ENCODE results near the gene CHRFAM7A.
A peak's percentile ranks its signal among the peaks of the same experiment; 100 is the strongest.
"Not testable (repeated sequence)": the region's sequence is repeated elsewhere in the genome, so short reads cannot be mapped to it uniquely, and the experiment has no call there.

CHRFAM7A gene

DNA sequence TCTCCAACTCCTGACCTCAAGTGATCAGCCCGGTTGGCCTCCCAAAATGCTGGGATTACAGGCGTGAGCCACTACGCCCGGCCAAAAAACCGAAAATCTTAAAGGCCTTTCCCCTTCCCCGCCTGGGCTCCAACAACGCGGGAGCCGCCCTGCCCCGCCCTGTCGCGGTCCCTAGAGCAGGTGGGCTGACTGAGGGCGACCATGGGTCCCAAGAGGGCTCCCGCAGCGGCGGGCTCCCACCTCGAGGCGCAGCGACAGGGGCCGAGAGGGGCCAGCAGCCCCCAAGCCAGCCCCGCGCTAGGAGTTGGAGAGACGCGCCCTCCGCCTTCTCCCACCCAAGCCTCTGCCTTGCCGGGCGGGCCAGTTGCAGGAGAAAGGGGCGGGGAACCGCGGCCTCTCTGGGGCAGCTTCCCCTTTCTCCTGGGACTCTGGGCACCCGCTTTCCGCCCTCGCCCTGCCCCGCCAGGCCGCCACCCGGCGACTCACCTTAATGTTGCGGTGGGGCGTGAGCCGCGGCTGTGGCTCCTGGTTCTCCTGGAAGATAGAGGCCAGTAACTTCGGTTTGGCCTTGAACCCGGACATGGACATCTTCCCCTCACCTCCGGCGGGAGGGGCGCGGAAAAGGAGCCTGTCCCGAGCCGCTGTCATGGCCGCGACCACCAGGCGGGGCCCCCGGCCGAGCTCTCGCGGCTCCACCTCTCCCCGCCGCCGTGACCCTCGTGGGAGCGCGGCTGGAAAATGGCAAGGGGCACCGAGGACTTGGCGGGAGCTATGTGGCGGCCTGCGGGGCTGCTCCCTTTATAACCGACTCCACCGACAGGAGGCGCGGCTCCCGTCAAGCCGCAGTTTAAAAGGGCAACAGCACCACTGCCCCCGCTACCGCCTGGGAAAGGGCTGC lies at the start of gene CHRFAM7A:
Gene CHRFAM7A, minus strand, starts transcription at position 775 of the 898 bp plus-strand sequence. CDS start 10,189 bp downstream, outside the sequence.
- DNase-seq = not testable (repeated sequence)

DNA sequence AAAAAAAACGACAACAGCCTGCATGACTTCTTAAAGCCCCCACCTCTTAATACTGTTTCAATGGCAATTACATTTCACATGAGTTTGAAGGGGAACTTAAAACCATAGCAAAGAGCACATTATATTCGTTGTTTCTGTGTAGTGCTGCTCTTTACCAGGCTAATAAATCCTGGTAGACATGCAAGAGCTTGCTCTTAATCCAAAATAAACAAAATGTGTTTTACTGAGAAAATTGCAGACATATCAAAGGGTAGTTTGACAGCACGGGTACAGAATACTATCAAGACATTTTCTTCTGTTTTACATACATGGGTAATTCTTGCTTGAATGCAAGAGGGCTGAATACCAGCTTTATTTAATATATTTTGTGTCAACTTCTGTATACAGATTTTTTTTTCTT lies 45.0 kb upstream of the CHRFAM7A start:
- DNase-seq = not testable (repeated sequence)

DNA sequence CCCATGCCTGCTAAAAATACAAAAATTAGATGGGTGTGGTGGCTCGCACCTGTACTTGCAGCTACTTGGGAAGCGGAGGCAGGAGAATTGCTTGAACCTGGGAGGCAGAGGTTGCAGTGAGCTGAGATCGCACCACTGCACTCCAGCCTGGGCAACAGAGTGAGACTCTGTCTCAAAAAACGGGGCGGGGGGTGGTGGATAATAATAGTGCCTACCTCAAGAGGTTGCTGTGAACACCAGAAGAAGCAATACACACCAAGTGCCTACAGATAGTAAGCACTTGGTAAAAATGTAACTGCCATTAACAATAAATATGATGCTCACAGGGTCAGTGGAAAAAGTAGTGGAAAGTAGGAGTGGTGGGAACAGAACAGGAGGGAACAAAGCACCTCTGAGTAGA lies 42.5 kb upstream of the CHRFAM7A start:
- DNase-seq = not testable (repeated sequence)

DNA sequence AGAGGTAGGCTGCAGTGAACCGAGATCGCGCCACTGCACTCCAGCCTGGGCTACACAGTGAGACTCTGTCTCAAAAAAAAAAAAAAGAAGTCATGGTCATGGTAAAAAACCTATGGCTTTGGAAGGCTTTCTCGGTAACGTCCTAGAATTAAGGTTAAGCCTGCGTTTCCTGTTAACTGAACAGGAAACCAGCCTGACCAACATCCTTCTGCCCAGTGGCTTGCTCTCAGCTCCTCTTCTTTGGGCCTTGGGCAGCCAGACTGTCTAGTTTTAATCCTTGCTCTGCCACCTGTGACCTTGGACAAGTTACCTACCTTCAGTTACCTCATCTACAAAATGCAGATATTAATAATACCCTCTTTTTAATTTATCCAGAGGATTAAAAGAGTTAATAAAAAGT lies 27.4 kb upstream of the CHRFAM7A start:
- not testable (repeated sequence) for DNase-seq

DNA sequence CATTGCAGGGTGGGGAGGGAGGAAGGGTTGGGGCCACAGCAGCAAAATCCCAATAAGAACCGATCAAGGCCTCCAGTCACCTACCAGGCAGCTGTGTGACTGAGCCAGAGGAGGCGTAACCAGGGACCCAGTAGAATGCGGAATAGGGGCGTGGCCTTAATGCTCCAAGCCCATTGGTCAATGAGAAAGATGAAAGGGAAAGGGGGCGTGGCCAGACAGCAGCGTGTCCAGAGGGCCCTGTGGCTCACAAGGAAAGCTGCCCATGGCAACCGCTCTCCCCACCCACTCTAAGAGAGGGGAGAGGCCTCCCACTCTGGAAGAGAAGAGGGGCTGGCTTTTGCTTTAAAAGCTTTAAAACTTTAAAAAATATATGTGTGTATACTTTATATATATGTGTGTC lies 20.8 kb upstream of the CHRFAM7A start, which contains the start of gene GOLGA8R:
Gene GOLGA8R, minus strand, starts transcription at position 101 of the 400 bp plus-strand sequence. Its CDS starts 98 bp downstream, at position 3.
- DNase-seq = not testable (repeated sequence)

DNA sequence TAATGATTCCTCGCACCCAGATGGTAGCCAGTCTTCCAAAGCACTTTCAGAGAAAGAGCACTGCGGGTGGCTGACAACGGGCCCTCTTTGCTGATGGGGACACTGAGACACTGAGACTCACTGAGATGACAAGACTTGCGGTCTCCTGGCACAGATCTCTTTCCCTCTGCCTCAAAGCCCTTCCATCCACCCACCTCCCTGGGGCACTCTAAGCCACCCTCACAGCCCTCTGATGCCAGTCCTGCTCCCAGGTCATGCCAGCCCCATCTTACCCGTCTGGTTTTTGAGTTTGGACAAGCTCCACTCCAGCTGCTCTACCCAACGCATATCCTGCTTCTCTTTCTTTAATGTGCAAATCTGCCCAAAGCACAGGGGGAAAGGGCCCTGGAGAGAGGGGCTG lies 14.3 kb upstream of the CHRFAM7A start:
- not testable (repeated sequence) for DNase-seq

DNA sequence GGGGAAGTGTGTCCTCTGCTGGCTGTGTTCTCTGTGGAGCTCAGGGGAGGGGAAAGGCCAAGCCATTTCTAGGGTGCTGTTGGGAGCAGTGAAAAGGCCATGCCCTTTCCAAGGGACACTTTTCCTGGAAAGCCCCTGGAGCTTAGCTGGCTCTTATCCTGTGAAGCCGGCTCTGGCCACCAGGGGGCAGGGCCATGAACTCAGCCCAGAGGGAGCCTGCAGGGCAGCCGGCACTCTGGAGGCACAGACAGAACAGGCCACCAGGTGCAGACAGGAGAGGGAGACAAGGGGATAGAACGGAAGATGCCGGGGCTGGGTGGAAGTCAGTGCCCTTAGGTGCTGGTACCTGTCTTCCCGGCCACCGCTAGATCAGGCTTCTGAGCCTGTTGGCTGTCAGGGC lies 5.6 kb upstream of the CHRFAM7A start:
- DNase-seq = peak; percentile 68

DNA sequence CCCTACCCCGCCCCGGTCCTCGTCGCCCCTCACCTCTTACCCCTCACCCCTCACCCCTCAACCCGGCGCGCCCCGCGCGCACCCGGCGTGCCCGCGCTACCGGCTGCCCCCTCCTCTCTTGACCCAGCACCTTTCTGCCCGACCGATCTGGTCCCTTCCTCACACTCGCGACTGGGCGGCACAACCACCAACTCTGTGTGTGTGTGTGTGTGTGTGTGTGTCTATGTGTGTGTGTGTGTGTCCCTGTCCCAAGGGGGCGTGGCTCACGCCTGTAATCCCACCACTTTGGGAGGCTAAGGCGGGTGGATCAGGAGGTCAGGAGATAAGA lies 288 bp upstream of the CHRFAM7A start:
- not testable (repeated sequence) for DNase-seq

DNA sequence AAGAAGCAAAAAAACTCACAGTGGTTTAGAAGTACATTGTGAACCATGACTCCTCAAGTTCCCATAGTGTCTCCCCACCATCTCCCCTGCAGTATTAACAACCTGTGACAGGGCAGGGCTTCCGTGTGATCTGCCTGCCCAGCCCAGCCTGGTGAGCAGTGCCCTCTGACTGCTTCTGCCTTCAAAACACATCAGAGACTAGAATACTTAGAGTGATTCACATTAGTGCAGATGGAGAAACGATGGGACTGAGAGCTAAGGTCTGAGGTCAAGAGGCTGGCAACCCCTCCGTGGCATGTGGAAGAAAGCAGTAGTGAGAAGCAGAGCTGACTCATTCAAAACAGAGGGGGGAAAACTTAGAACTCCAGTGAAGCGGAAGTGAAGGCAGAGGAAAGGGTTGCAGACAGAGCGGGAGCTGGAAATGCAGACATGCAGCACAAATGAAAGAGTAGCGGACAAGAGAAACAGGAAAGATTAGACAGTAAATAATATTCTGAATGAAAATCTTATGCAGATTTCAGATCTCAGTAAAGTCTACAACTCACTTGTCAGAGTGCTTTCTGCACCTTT lies 6.9 kb downstream of the CHRFAM7A start:
- DNase-seq = not testable (repeated sequence)

DNA sequence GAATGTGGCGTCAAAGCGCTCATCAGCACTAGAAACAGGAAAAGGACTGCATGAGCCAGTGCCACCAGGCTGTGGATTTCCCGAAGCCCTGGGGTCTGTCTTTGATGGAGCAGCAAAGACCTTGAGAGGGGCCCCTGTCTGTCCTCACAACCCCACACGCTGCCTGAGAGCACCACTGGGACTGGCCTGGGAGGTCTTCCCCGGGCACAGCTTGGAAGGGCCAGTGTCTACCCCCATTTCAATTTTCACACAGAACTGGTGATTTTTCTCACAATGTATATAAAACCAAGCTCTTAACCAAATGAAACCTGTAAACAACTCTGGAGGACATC lies 16.3 kb downstream of the CHRFAM7A start:
- DNase-seq = not testable (repeated sequence)

DNA sequence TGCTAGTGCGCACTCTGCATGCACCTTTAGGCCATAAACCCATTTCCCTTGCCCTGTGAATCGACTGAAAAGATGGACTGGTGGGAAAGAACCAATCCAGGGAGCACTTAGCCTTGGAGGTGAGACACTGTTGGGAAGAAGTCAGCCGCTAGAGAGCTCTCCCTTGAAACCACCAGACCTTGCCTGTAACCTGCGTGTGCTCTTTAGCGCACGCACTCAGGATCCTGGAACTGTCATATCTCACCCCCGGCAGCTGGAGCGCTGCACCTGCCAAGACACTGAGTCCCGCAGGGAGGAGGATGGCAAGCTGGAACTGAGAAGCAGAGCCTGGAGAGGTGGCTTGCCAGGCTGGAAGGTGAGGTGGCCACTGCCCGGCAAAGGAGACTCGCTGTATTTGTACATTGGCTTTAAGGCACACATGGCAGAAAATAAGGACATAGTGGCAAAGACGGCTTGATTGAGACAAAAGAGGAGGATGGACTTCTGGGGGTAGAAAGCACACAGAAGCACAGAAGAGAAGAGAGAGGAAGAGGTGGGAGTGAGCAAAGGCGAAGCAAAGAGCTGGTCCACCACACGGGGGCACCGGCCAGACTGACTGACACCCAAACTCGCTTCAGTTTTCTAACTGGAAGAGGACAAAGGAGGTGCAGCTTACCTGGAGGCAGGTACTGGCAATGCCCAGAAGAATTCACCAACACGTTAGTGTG lies 16.8 kb downstream of the CHRFAM7A start:
- not testable (repeated sequence) for DNase-seq

DNA sequence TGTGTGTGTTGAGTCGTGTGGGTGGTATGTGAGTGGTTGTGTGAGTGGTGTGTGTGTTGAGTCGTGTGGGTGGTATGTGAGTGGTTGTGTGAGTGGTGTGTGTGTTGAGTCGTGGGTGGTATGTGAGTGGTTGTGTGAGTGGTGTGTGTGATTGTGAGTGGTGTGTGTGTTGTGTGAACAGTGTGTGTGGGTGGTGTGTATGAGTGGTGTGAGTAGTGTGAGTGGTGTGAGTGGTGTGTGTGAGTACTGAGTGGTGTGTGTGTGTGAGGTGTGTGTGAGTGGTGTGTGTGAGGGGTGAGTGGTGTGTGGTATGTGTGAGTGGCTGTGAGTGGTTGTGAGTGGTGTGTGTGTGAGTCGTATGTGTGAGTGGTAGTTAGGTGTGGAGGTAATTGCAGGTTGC lies 17.5 kb downstream of the CHRFAM7A start:
- not testable (repeated sequence) for DNase-seq

DNA sequence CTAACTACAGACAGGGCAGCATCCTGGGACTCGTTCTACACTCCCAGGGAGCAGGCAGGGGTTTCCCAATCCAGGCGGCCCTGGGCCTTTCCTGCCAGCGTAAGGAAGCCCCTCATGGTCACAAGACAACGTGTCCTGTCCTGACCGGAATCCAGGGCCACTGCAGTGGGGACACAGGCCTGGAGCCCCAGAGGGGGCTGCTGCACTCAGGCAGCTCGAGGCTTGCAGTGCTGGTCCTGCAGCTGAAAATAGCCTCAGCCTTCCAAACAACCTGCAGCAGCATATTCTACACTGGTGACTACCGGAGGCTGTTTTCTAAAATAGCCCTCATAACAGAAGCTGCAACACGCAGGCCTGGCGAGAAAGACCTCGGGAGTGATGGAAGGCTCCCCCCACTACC lies 18.5 kb downstream of the CHRFAM7A start:
- not testable (repeated sequence) for DNase-seq

DNA sequence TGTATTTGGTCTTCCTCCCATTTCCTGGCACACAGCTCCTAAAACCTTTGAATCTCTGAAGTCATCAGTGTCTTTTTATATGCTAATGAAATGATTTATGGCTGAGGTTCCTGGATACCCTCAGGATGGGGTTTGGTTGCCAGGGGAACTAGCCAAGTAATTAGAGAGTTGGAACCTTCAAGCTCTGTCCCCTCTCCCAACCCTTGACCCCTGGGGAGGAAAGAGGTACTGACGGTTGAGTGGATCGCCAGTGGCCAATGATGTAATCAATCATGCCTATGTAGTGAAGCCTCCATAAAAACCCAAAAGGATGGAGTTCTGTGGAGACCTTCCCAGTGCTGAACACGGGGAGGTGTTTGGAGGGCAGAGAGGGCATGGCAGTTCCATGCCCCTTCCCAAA lies 25.1 kb downstream of the CHRFAM7A start:
- not testable (repeated sequence) for DNase-seq

DNA sequence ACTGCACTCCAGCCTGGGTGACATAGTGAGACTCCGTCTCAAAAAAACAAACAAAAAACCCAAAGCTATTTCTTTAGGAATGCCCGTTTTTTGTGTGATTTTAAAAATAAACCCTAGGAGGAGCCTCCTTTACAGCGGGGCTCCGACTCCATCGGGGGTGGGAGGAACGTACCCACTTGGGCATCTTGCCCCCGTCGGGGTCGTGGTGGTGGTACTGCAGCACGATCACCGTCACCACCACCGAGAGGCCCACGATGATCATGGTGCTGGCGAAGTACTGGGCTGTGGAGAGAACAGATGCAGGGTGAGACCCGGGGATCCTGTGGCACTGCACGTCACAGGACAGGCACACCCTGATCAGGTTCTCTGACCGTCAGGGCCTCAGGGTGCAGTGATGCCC lies 26.1 kb downstream of the CHRFAM7A start:
- not testable (repeated sequence) for DNase-seq

DNA sequence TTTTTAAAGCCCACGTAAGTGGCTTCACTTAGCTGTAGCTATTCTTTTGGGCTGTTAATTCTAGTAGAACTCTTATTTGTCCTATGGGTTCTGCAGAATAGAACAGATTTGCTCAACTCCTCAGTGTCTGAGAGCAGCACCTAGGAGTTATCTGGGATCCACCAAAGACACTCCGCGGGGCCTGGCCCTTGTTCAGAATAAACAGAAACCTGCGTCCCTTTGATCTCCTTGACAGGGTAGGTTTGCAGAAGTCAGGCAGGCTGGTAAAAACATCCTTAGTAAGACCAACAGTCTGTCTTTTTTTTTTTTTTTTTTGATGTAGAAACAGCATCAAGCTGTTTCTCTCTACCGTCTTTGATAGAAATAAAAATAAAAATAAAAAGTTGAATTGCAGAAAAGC lies 31.9 kb downstream of the CHRFAM7A start:
- not testable (repeated sequence) for DNase-seq

DNA sequence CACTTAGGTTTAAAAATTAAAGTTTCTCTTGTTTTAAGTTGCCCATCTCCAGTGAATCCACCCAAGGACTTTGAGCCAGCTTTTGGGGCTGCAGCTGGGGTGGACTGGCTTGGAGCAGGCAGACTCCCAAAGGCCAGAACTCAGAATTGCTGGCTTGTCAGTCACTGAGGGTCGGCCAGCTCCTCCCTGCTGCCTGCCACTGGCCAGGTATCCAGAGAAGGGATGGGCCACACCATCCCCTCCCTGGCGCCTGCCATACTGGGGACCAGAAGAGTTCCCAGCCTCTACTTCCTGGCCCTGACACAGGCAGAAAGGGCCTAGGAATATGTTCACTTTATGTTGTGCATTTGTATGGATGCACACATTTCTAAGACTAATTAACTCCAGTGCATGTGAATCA lies 32.4 kb downstream of the CHRFAM7A start:
- DNase-seq = not testable (repeated sequence)

DNA sequence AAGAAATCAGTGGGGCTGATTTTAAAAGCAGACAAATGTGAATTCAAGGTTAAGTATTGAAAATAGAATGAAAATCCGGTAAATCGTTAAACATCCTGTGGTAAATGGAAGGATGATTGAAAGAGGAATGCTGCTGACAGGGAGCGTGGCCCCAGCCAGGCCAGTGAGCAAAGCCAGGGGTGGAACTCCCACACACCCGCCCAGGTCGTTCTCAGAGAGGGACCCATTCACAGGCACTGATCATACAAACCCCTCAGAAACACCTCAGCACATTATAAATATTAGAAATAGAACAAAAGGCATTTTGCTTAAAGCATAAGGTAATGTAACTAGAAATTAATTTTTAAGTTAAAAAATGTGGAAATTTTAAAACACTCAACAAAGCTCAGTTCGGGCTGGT lies 38.3 kb downstream of the CHRFAM7A start:
- not testable (repeated sequence) for DNase-seq

DNA sequence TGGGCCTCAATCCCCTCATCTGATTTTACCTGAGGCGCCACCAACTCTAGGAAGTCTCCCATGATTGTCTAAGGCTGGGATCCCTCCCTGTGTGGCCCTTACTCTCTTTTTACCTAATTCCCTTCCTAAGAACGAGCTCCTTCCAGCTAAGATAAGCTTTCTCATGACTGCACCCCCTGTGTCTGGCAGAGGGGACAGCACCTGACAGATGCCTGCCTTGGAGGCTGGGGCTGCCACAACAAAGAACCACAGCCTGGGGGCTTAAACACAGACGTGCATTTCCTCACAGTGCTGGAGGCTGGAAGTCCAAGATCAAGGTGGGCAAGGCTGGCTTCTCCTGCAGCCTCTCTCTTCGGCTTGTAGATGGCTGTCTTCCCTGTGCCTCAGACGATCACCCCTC lies 43.5 kb downstream of the CHRFAM7A start:
- not testable (repeated sequence) for DNase-seq

DNA sequence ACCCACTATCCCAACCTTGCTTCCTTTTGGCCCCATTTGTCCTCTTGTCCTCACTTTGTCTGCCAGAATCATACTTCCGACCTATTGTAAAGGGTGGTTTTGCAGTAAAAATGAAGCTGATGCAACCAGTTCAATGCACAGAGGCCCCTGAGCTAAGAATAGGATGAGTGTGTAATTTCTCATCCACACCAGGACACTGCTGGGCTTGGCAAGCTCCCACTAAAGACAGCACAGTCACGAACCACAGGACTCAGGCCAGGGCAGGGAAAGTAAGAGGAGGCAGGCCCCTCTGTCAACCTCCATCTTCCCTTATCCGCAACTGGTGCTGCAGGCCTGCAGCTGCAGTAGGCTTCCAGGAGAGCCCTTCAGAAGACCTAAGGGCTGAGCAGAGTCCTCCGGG lies 56.8 kb downstream of the CHRFAM7A start:
- not testable (repeated sequence) for DNase-seq

DNA sequence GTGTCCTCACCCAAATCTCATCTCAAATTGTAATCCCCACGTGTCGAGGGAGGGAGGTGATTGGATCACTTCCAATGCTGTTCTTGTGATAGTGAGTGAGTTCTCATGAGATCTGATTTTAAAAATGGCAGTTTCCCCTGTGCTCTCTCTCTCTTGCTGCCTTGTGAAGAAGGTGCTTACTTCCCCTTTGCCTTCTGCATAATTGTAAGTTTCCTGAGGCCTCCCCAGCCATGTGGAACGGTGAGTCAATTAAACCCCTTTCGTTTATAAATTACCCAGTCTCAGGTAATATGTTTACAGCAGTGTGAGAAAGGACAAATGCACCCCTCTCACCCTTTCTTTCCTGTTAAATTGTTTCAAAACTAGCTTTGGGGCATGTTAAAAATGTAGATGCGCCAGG lies 59.2 kb downstream of the CHRFAM7A start:
- DNase-seq = not testable (repeated sequence)

DNA sequence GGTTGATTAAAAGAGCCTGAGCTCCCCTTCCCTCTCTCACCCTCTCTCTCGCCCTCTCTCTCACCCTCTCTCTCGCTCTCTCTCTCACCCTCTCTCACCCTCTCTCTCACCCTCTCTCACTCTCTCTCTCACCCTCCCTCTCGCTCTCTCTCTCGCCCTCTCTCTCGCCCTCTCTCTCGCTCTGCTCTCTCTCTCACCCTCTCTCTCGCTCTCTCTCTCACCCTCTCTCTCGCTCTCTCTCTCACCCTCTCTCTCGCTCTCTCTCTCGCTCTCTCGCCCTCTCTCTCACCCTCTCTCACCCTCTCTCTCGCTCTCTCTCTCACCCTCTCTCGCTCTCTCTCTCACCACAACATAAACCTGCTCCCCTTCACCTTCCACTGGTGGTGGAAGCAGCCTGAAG lies 67.2 kb downstream of the CHRFAM7A start:
- not testable (repeated sequence) for DNase-seq

DNA sequence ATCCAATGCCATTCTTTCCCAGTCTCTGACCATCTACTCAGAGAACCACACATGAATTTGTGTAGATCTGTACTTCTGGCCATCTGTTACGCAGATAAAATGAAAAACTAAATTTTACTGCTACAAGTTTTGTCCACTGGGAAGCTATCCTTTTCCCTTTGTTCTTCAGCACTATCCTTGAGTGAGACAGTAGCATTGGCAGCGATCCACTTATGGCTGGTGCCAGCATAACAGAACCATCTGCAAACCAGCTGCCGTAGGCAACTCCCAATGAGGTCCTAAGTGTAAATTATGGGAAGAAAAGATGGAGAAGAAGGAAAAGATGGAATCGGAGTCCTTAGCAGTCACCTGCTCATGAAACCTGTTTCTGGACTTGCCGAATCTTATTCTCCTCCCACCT lies 72.3 kb downstream of the CHRFAM7A start:
- not testable (repeated sequence) for DNase-seq

DNA sequence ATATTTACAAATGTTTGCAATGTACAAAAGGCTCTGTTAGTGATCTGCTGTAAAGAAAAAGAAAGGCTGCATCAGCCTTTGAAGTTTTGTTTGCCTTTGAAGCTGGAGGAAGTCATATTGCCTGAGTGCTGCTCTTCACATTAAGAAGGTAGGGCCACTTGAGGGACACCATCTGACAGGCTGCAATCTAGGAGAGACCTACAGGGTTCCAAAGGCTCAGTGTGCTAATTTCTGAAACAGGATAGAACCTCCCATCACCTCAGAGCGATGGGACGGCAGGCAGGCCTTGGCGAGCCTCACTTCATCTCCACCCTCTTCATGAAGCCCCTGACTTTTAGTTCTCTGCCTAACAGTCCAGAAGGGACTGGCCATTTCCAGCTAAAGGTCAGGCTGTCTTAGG lies 77.6 kb downstream of the CHRFAM7A start:
- not testable (repeated sequence) for DNase-seq

All from stimulated activated CD8-positive, alpha-beta memory T cell treated with anti-CD3 and anti-CD28 coated beads, Interleukin-4, amount 100 ng/mL, for 48 hours (primary cell).